ENCODE measurements around the gene CDH23.
A peak's percentile ranks its signal among the peaks of the same experiment; 100 is the strongest.

- TF ChIP-seq MYC (IDR thresholded peaks at IDR 0.05; ENCODE audit: insufficient read depth, insufficient read length, insufficient replicate concordance, low read length, severe bottlenecking), result no peak
- no peak for TF ChIP-seq EP300 (IDR thresholded peaks at IDR 0.05; ENCODE audit: borderline replicate concordance in 1 of 2, control insufficient read depth in 1 of 2, low read depth in 2 of 2, low read length in 2 of 2)
- 0 out of 6 replicates have a peak, but pooled peaks of 1 of the 3 experiments have one; percentile 6 for TF ChIP-seq CTCF (IDR thresholded peaks at IDR 0.05 in 2 of 3, conservative IDR thresholded peaks at IDR 0.05 in 1 of 3; ENCODE audit: control insufficient read depth in 2 of 3, extremely low read depth in 1 of 3, insufficient read depth in 1 of 3, low read depth in 3 of 3, low read length in 3 of 3)
Measured at GRCh38 chr10:71825217-71825616, 428.5 kb downstream of the CDH23 start.

Measured in GM12878 (cell line).